NCI-H460 (cell line): ENCODE data around the gene C6orf47. TPM values are rescaled to one million over a fixed set of nuclear protein-coding genes. Genes with fewer than 3 reads are reported as not detected.
A peak's percentile ranks its signal among the peaks of the same experiment; 100 is the strongest.
"Not testable (repeated sequence)": the region's sequence is repeated elsewhere in the genome, so short reads cannot be mapped to it uniquely, and the experiment has no call there.

Source experiments
- DNase-seq: peaks from one replicate; pipeline ENCODE4 v3.0.0-alpha.2; 2016; ENCODE audit warnings: low read depth; ENCODE audit errors: extremely low read depth
- polyA plus RNA-seq: library from polyadenylated mRNA; depleted of rRNA; stranded (reverse); fragments of >200 nt; gene quantifications from 2 replicates; pipeline ENCODE4 v1.2.3, GENCODE V29; 2014; cell fraction: nucleus; rRNA removed
- total RNA-seq: library from RNA; depleted of rRNA; stranded (reverse); fragments of >200 nt; shearing (Covaris generic); gene quantifications from 2 replicates; pipeline ENCODE4 v1.2.3, GENCODE V29; 2014; rRNA removed

The C6orf47 gene, protein sequence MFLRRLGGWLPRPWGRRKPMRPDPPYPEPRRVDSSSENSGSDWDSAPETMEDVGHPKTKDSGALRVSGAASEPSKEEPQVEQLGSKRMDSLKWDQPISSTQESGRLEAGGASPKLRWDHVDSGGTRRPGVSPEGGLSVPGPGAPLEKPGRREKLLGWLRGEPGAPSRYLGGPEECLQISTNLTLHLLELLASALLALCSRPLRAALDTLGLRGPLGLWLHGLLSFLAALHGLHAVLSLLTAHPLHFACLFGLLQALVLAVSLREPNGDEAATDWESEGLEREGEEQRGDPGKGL
- 10.1 and 10.9 TPM in 2 replicates for total RNA-seq
- polyA plus RNA-seq = 10.9 and 12.7 TPM in 2 replicates

DNA sequence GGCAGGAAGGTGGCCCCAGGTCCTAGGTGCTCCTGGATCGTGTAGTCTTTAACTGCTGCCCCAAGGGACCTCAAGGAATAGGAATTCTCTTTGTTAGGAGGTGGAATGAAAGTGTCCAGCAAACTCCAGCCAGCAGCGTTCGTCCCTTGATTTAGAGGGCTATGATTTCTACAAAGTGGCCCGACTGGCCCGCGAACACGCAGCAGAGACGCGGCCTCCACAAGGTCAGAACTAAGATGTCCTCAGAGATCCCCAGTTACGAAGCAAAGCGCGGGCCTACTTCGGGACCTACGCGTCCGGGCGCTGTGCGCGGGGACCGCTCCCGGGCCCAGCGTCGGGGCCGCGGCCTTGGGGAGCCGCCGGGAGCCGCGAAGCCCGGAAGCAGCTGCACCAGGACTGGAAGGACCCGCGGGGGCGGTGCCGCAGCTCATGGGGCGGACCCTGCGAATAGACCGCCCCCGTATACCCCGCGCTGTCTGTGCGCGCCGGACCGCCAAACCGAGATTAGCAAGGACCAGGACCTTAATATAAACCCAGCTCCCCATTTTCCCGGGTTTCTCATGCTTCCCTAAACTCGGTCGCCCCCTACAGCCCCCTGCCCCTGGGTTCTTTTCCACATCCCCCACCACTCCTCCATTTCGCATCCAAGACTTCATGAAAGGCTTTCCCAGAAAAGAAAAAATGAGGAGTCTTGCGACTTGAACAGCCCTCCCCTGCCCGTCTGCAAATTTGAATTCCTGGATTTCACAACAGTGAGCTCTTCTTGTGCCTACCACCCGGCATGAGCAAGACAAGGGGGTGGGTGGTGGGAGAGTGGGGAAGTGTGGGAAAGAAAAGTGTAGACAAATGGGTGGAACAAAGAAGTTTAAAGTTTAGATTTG, at the start of gene C6orf47:
Gene C6orf47, minus strand, starts transcription at position 398 of the 881 bp plus-strand sequence. CDS start 831 bp downstream, outside the sequence.
- peak; percentile 62 for DNase-seq

DNA sequence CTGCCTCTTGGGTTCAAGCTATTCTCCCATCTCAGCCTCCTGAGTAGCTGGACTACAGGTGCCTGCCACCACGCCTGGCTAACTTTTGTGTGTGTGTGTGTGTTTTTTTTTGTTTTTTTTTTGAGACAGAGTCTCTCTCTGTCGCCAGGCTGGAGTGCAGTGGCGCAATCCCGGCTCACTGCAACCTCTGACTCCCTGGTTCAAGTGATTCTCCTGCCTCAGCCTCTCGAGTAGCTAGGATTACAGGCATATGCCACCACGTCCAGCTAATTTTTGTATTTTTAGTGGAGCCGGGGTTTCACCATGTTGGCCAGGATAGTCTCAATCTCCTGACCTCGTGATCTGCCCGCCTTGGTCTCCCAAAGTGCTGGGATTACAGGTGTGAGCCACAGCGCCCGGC, 48.6 kb upstream of the C6orf47 start:
- DNase-seq = not testable (repeated sequence)

DNA sequence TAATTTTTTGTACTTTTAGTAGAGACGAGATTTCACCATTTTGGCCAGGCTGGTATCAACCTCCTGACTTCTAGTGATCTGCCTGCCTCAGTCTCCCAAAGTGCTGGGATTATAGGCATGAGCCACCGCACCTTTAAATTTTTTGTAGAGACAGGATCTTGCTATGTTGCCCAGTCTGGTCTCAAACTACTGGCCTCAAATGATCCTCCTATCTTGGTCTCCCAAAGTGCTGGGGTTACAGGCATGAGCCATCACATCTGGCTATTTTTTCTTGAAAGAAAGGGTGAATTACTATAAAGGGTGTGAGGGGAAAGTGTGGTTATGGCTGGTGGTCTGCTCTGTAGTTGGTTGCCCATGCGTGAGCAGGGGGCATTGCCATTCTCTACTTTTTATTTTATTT, 47.6 kb upstream of the C6orf47 start:
- no peak for DNase-seq

DNA sequence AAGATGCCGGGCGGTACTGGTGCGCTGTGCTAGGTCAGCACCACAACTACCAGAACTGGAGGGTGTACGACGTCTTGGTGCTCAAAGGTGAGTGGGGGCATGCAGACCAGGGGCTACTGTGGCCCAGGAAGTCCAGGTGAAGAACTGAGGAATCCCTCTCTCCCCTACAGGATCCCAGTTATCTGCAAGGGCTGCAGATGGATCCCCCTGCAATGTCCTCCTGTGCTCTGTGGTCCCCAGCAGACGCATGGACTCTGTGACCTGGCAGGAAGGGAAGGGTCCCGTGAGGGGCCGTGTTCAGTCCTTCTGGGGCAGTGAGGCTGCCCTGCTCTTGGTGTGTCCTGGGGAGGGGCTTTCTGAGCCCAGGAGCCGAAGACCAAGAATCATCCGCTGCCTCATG, 47.1 kb upstream of the C6orf47 start:
- DNase-seq = no peak

DNA sequence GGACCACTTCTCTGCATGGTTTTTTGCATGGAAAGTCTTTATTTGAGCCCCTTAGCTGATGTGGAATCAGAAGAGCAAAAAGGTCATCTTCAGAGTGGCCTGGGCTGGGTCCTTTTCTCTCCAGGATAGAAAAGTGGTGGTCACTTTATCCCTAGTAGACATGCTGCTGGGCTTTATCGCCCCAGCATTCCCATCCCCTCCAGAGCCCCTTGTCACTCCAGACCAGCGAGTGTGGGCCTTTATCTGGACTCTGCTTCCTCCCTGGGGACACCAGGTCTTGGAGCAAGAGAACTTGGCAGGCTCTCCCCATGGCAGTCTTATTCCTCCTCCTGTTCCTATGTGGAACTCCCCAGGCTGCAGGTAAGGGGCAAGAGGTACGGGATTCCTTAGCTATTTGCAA, 46.0 kb upstream of the C6orf47 start, which contains the start of gene LY6G6F:
Gene LY6G6F, plus strand, starts transcription at position 268 of the 400 bp plus-strand sequence. Its CDS starts 41 bp downstream, at position 309.
- DNase-seq = no peak

DNA sequence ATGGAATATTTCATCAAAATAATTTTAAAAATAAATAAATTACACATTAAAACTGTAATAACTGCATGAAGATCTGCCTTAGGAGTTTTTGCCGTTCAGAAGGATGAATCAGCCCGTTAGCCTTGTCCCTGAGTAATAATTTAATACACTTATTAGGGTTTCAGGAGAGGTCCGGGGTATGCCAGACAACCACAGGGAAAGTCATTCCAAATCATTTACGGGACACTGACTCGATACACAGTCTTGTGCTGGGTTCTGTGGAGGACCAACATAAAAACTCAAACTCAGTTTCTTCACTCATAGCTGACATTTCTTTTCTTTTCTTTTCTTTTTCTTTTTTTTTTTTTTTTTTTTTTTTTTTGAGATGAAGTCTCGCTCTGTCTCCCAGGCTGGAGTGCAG, 45.4 kb upstream of the C6orf47 start:
- DNase-seq = no peak

DNA sequence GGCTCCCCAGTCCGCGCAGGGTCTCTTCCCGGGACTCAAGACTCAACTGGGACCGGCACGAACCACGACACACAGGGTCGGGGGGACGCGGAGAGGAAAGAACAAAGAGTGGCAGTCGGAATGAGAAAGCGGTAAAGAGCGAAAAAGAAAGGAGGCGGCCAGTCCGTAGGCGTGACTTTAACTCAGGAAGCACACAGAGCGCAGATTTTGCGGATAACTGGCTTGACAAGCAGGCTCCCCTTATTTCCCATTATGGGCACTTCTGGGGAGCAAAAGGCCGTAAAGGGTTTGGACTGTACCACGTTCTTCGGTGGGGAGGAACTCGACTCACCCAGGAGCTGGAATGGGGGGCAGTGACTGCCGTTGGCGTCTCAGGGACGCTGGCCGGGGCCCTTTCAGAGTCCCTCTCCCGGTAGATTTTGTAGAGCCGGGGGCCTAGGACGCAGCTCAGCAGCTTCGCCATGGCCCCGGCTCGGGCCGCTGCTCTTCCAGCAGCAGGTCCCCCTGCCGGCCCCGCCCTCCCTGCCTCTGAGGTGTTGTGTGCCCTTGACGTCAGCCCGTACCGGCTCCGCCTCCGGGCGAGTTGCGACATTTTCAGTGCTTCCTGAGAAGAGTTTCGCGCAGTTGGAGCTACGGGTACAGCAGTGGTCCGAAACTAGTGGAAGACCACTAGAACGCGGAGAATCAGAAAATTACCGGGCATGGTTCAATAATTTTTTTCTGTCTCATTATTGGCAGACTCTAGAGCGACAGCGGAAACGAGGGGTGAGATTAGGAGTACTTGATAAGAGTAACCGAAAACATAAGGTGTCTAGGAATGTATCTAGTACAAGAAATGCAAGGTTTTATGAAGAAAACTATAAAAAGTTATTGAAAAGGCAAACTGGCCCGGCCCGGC, 42.5 kb upstream of the C6orf47 start, which contains the start of gene ABHD16A:
Gene ABHD16A, minus strand, starts transcription at position 506 of the 898 bp plus-strand sequence. Its CDS starts 43 bp downstream, at position 463.
- peak; percentile 95 for DNase-seq

DNA sequence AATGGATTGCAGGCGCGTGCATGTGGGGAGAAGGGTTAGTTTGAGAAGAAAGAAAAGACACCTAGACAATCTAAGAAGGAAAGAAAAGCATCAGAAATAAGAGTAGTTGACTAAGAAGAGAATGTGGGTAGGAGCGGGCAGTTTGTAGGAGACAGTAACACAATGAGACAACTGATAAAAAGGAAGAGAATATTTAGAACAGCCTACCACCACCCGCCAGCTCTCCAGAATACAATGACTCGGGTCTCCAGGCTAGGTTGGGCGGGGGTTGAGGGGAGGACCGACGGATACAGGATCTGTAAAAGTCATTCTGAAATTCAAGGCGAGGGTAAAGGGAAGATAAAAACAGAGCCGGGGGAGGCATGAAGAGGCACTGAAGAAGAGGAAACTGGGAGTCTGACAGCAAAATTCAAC, 41.8 kb upstream of the C6orf47 start:
- DNase-seq = no peak

DNA sequence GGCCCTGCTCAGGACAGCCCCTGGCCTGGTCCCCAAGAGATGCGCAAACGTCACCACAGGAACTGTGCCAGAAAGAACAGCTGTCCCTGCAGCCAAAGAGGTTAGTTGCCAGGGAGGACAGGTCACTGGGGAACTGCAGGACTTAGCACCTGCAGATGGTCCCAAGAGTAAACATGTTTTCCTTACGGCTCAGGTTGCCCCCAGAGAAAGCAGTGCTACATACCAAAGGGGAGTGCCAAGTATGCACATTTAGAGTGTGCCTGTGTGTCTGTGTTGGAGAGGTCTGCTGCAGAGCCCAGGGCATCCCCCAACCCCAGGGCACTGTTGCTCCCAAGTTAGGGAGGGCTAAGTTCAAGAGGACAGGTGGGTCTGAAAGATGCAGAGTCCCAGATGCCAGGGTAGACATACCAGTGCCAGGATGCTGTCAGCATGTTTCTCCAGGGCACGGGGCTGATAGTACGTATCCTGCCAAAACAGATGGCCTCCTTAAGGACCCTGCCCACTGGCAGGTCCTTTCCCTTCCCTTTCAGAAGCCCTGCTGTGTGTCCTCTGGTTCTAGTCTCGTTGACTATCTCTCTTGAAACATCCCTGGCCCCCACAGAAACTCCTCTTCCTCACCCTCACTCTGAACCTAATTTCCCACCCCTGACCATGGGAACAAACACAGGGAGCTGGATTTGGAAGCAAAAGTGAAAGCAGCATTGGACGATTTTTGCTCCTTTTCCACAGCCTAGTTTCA, 41.3 kb upstream of the C6orf47 start:
- no peak for DNase-seq

DNA sequence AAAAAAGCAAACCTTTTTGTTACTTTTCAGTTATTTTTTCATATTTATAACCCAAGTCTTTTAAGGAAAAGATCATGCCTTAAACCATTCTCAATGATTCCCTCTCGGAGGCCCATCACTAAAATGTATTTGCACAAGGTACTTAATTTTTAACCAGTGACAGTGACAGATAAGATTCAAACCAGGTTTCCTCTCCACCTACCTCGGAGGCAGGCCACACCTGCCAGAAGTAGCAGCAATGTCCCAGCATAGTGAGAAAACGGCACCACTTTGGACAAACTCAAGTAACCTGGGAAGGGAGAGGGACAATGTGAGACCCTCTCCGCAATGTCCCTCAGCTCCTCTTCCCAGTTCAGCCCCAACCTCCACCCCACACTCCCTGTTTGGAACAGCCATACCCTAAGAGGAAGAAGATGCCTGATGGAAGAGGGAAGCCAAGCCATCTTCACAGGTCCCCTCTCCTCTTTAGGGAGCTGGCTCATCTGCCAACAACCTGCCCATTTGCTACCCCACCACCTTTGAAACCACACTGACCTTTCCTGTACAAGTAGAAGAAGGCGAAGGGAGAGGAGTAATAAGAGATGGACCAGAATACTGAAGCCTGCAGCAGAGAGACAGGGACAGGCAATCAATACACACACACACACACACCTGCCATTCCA, 40.3 kb upstream of the C6orf47 start:
- no peak for DNase-seq

DNA sequence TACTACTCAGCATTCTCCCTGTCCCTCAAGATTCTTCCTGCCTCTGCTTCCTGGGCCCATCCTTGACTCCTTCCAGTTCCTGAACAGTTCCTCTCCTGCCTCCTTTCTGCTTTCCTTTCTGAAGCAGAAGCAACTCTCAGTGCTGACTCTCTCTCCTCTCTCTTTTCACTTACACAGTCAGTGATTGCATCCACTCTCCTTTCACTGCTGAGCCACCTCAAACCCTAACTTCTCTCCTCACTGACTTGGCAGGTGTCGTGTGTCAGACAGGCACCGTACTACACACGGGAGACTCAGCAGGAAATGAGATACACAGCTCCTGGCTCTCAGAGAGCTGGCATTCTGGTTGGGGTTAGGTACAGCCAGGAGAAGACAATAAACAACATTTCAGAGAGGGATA, 37.0 kb upstream of the C6orf47 start:
- no peak for DNase-seq

DNA sequence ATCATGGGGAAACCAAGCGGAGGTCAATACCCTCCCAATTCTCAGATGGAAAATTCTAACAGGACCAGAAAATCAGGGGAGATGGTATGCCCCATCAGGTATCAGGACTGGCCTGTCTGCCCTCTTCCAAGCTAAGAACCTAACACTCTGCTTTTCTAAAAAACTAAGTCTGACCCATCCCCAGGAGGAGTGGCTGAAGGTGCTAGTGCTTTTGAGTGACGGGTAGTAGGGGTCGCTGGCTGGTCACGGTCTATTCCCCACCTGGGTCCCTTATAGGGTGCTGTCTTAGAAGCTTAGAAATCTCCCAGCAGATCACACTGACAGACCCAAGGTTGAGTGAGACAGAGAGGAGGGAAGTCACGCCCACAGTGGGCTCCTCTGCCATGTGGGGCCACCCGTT, 33.0 kb upstream of the C6orf47 start:
- DNase-seq = no peak

DNA sequence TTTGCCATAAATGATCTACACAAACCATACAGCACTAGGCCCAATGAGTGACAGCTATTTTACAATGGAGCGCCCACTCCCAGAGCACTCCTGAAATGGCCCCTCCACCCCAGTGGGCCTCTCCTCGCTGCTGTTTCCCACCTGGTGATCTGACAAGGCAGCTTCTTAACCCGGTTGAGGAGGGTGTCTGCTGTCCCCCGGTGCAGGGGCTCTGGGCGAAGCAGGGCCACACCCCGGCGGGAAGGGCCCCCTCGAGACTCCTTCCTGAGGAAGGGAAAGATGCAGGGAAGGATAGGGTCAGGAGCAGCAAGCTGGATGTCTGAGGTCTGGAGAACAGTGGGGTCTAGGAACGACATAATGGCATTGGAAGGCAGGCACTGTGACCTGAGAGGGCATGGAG, 32.3 kb upstream of the C6orf47 start:
- no peak for DNase-seq

DNA sequence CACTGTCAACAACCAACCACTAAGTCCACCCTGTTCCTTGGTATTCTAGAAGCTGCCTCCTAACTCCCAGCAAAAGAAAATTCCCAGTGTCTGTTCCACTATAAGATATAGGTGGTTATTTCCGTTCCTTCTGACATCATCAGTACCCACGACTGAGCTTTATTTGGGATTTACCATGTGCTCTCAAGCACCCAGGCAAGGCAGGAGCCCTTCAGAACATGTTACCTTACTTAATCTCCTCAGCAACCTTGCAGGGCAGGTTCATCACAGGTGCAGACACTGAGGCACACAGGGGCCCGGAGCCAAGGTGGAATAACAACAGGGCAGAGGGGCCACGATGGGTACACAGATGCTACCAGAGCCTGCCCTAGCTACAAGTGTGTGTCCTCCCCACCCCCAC, 31.8 kb upstream of the C6orf47 start:
- DNase-seq = no peak

DNA sequence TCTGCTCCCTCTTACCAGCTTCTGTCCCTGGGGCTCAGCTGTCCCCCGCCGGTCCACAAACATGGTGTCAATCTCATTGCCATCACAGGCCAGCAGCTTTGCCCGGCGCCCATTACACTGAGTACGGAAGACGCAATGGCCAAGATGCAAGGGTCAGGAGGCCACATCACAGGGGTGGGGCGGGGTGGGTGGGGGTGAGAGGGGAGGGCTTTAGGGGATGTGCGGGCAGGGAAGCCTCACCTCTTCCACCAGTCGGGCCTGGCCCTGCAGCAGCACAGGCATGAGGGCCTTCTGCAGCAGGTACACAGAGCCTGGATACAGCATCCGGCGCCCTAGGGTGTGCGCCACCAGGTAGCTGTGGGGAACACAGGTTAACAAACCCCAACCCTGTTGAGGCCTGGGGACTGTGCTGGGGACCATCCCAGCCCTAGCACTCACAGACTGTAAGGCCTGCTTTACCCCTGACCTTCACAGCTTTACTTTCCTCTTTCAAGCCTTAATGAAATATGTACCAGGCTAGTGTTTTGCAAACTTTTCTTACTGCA, 31.1 kb upstream of the C6orf47 start:
- DNase-seq = no peak

DNA sequence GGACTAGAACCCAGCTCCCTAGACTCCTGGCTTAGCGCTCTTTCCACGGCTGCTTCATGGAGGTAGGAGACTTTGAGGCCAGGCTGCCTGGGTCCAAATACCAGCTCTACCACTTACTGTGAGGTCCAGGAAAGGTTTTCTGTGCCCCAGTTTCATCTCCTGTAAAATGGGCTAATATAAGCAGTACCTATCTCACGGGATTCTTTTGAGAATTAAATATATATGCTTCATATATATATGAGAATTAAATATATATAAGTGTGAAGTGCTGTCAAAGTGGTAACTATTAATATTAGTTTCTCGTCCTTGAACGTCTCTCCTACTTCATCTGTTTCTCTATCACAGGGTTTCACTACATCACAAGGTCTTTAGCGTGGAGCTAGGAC, 30.5 kb upstream of the C6orf47 start:
- no peak for DNase-seq

DNA sequence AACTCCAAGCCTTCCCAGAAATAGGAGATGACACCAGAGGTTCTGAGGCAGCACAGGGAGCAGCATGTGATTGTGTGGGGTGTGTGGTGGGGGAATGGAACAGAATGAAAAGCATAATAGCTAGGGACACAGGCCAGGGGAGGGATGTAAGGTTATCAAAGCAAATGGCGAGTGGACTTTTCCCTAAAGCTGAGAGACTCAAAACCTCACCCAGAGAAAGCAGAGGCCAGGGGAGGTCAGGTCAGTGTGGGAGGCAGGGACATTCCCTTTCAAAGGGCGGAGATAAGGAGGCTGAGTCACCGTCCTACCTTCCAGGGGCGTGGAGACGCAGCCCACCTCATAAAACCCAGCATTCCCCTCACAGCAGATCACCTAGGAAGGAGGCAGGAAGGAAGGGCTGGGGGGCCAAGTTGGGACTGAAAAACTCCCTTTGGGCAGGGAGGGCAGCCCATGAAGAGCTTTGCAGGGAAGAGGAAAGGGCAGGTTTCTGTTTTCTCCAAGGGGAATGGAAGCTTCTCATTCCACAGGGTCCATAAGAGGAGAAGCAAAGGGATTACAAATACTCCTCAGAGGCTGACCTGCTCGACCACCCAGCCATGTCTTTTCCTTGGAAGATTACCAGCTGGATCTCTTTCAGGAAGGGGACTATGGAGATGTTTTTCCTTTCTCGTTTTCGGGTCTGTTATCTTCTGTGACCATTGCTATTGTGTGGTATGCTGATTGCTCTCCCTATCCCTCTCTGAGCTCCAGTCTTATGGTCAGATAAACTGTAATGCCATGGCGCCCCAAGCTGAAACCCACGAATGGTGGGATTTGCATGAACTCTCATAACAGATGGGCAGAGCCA, 29.9 kb upstream of the C6orf47 start:
- DNase-seq = no peak
